Adipocyte (in vitro differentiated cells): Measurements from ENCODE around the gene GABRE.
"Not testable (repeated sequence)": the region's sequence is repeated elsewhere in the genome, so short reads cannot be mapped to it uniquely, and the experiment has no call there.

Experiments
- DNase-seq: peaks from one replicate; pipeline ENCODE4 v3.0.0-alpha.2; 2015; ENCODE audit warnings: low read depth
- H3K27me3 ChIP-seq: replicated peaks from 2 replicates; pipeline ENCODE4 v1.7.0; 2013; ENCODE audit warnings: mild to moderate bottlenecking, low read length, moderate library complexity; ENCODE audit not compliant: control insufficient read depth, insufficient read depth
- H3K36me3 ChIP-seq: 2 replicates; pipeline ENCODE4 v1.7.0; 2013; ENCODE audit warnings: low read length, mild to moderate bottlenecking, moderate library complexity; ENCODE audit not compliant: control insufficient read depth, insufficient read depth, severe bottlenecking
- H3K4me1 ChIP-seq: 2 replicates; pipeline ENCODE4 v1.7.0; 2013; ENCODE audit warnings: mild to moderate bottlenecking, low read length, moderate library complexity; ENCODE audit not compliant: control insufficient read depth, insufficient read depth
- H3K4me3 ChIP-seq: 2 replicates; pipeline ENCODE4 v1.7.0; 2013; ENCODE audit warnings: mild to moderate bottlenecking, low read length, moderate library complexity
- H3K9ac ChIP-seq: 2 replicates; pipeline ENCODE4 v1.7.0; 2013; ENCODE audit warnings: mild to moderate bottlenecking, low read length, moderate library complexity
- H3K9me3 ChIP-seq: 2 replicates; pipeline ENCODE4 v1.7.0; 2013; ENCODE audit warnings: mild to moderate bottlenecking, low read length, moderate library complexity; ENCODE audit not compliant: control insufficient read depth

The GABRE gene

DNA sequence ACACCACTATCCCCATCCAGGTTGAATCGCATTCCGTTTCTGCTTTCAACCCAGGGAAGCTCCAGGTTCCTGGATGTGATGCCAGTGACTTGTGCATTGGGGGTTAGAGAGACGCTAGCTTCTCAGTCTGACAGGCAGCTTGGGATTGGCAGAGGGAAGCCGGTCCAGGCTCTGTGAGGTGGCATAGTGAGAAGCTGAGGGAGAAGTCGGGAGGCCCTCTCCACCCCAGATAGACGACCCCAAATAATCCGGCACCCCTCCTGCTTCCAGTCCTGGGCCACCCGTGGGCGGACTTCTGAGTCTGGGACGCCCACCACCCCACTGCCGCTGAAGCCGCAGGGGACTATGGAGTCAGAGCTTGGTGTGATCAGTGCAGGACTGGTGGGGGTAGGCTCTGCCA lies 54.4 kb downstream of the GABRE start:
- no peaks in the 10 kb centered on the region for H3K4me1 ChIP-seq
- H3K4me3 ChIP-seq = no peak overlapping the region
- H3K9me3 ChIP-seq = no peaks in the 10 kb centered on the region
- no peak for DNase-seq
- H3K9ac ChIP-seq = no peak overlapping the region
- no peaks in the 10 kb centered on the region for H3K36me3 ChIP-seq
- peaks cover 2% of the 10 kb centered on the region for H3K27me3 ChIP-seq

DNA sequence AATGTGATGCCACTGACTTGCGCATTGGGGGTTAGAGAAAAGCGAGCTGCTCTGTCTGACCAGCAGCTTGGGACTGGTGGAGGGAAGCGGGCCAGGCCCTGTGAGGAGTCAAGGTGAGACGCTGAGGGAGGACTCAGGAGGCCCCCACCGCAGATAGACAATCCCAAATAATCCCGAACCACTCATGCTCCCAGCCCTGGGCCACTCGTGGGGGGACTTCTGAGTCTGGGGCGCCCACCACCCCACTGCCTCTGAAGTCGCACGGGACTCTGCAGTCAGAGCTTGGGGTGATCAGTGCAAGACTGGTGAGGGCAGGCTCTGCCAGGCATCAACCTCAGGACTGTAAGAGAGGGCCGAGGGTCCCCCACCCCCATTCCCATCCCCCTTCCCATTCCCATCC lies 54.9 kb downstream of the GABRE start:
- no peaks in the 10 kb centered on the region for H3K4me1 ChIP-seq
- no peak overlapping the region for H3K9ac ChIP-seq
- H3K9me3 ChIP-seq = no peaks in the 10 kb centered on the region
- H3K4me3 ChIP-seq = no peak overlapping the region
- DNase-seq = no peak
- H3K27me3 ChIP-seq = no peaks in the 10 kb centered on the region
- H3K36me3 ChIP-seq = no peaks in the 10 kb centered on the region

DNA sequence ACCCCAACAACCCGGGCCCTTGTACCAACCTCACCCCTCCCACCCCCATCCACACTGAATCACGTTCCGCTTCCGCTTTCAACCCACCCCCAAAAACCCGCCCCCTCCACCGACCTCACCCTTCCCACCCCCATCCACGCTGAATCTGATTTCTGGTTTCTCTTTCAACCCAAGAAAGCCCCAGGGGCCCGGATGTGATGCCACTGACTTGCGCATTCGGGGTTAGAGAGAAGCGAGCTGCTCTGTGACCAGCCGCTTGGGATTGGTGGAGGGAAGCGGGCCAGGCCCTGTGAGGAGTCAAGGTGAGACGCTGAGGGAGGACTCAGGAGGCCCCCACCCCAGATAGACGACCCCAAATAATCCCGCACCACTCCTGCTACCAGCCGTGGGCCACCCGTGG lies 55.7 kb downstream of the GABRE start:
- not testable (repeated sequence) for H3K27me3 ChIP-seq, H3K9me3 ChIP-seq, DNase-seq, H3K4me1 ChIP-seq, H3K36me3 ChIP-seq, H3K9ac ChIP-seq, H3K4me3 ChIP-seq

DNA sequence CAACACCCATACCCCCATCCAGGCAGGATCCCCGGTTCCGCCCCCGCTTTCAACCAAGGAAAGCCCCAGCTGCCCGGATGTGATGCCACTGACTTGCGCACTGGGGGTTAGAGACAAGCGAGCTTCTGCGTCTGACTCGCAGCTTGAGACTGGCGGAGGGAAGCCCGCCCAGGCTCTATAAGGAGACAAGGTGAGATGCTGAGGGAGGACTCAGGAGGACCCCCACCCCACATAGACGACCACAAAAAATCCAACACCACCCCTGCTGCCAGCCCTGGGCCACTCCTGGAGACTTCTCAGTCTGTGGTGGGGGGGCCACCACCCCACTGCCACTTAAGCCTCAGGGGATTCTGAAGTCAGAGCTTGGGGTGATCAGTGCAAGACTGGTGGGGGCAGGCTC lies 61.7 kb downstream of the GABRE start, which contains the start of gene MAGEA4:
MAGEA4 (plus strand) TSS at position 110 of the 400 bp plus-strand sequence. CDS start 10,776 bp downstream, outside the sequence.
- DNase-seq = no peak
- H3K36me3 ChIP-seq = no peaks in the 10 kb centered on the region
- no peaks in the 10 kb centered on the region for H3K9me3 ChIP-seq
- H3K27me3 ChIP-seq = no peaks in the 10 kb centered on the region
- H3K9ac ChIP-seq = no peak within 1 kb of the TSS
- no peak within 1 kb of the TSS for H3K4me3 ChIP-seq
- no peaks in the 10 kb centered on the region for H3K4me1 ChIP-seq

DNA sequence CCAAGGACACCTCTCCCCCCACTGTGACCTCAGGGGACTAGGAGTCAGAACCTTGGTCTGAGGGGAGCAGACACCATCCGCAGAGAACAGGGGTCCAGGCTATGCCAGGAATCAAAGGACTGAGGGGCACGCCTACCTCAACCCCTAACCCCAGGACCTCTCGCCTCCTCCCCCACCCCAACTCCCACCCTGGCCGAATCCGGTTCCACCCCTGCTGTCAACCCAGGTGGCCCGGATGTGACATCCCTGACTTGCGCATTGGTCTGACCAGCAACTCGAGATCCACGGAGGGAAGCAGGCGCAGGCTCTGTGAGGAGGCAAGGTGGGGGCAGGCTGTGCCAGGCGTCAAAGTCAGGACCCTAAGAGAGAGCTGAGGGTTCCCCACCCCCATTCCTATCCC lies 62.3 kb downstream of the GABRE start:
- H3K4me1 ChIP-seq = no peaks in the 10 kb centered on the region
- H3K27me3 ChIP-seq = no peaks in the 10 kb centered on the region
- H3K9ac ChIP-seq = no peak overlapping the region
- DNase-seq = no peak
- H3K4me3 ChIP-seq = no peak overlapping the region
- no peaks in the 10 kb centered on the region for H3K36me3 ChIP-seq
- no peaks in the 10 kb centered on the region for H3K9me3 ChIP-seq

DNA sequence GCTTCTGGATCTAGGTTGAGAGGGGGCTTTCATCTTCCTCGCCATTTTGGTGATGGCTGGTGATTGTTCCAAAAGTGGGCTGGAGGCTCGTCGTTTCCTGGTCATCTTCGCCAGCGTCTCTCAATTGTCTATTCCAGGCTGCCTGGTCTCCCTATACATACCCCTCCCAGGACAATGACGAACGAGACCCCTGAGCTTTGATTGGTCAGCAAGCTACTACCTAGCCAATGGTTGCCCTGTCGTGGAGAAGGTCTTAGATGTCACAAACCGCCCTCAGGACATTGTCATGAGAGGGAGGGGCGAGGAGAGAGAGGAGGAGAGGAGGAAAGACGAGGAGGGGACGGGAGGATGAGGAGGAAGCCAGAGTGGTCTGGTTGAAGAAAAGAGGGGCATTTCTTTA lies 69.5 kb downstream of the GABRE start:
- Histone ChIP-seq H3K9ac (no peak overlapping the region), H3K27me3 (no peaks in the 10 kb centered on the region), H3K9me3 (no peaks in the 10 kb centered on the region), H3K4me1 (peaks cover 25% of the 10 kb centered on the region), H3K36me3 (no peaks in the 10 kb centered on the region), H3K4me3 (no peak overlapping the region)
- DNase-seq = no peak
